ENCODE data around the gene ACOT7. TPM values are rescaled to one million over a fixed set of nuclear protein-coding genes. Genes with fewer than 3 reads are reported as not detected.

Gene ACOT7
- total RNA-seq, 2 donors from 2014 or later = 16.9 to 24.9 TPM

DNA sequence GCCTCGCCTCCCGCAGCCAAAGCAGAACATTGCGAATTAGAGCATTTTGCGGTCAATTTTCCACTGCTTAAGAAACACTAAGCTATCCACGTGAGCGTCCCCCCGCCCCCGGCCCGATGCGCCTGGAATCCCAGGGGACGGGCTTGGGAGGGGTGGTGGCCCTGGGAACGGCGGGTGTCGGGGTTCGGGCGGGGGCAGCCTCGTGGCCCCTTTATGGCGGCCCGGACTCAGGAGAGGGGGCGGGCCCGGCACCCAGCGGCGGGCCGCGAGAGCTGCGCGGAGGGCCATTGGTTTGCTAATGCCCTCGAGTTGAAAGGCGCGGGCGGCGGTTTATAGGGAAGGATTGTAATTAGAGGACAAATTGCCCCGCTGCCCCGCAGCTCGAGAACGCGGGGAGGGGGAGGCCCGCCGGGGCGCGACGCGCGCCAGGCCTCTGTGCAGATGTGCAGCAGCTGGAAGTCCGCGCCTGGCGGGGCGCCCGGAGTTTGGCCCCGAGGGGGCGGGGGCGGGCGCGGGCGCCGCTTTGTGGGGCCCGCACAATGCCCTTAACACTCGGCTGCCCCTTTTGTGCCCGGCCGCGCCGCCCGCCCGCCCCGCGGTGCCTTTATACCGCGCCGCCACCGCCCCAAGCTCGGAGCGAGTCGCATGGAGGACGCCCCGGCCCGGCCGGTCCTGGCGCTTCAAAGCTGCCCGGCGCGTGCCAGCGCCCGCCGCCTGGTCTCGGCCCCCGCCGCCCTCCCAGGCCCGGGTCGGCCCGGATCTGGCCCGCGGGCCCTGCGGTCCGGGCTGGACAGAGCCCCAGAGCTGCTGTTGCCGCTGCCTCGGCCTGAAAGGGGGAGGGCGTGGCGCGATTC is 151.5 kb downstream of the ACOT7 start:
- Histone ChIP-seq H3K27me3 (replicated peaks; ENCODE audit: insufficient read depth) (peaks cover 32% of the 10 kb centered on the region), H3K27ac (no peak overlapping the region), H3K4me1 (replicated peaks) (peaks cover 12% of the 10 kb centered on the region), H3K4me3 (peak overlapping the region in 1 of 2 donors; percentile 13), H3K36me3 (no peaks in the 10 kb centered on the region), H3K9me3 (no peaks in the 10 kb centered on the region)
- intact Hi-C loops (cut with DNase I) = loop anchor here (5.0 kb wide), 2 partner anchors 35 to 190 kb away; partner anchors contain the start of gene RNF207
- no peak for TF ChIP-seq CTCF (IDR thresholded peaks at IDR 0.05)
- no peak for TF ChIP-seq POLR2A (IDR thresholded peaks at IDR 0.05)
- no peak for TF ChIP-seq POLR2AphosphoS5 (IDR thresholded peaks at IDR 0.05)
- 1% methylated on average over 76 of the region's 99 CpGs for WGBS
- DNase-seq (ENCODE audit: low spot score) = no peak

- H3K9me3 ChIP-seq = no peaks in the 10 kb centered on the region
- no peak overlapping the region for H3K27ac ChIP-seq
- H3K4me1 ChIP-seq (replicated peaks) = peaks cover 12% of the 10 kb centered on the region
- DNase-seq (ENCODE audit: low spot score) = no peak
- WGBS = 29% methylated on average over 33 of the region's 33 CpGs
- TF ChIP-seq POLR2AphosphoS5 (IDR thresholded peaks at IDR 0.05) = no peak
- H3K36me3 ChIP-seq = no peaks in the 10 kb centered on the region
- peaks cover 32% of the 10 kb centered on the region for H3K27me3 ChIP-seq (replicated peaks; ENCODE audit: insufficient read depth)
- H3K4me3 ChIP-seq = no peak overlapping the region
- intact Hi-C loops (cut with DNase I) = loop anchor here (5.0 kb wide), 2 partner anchors 34 to 189 kb away; partner anchors contain the start of gene RNF207
Observed at GRCh38 chr1:6241107-6241886, 152.3 kb downstream of the ACOT7 start.

DNA sequence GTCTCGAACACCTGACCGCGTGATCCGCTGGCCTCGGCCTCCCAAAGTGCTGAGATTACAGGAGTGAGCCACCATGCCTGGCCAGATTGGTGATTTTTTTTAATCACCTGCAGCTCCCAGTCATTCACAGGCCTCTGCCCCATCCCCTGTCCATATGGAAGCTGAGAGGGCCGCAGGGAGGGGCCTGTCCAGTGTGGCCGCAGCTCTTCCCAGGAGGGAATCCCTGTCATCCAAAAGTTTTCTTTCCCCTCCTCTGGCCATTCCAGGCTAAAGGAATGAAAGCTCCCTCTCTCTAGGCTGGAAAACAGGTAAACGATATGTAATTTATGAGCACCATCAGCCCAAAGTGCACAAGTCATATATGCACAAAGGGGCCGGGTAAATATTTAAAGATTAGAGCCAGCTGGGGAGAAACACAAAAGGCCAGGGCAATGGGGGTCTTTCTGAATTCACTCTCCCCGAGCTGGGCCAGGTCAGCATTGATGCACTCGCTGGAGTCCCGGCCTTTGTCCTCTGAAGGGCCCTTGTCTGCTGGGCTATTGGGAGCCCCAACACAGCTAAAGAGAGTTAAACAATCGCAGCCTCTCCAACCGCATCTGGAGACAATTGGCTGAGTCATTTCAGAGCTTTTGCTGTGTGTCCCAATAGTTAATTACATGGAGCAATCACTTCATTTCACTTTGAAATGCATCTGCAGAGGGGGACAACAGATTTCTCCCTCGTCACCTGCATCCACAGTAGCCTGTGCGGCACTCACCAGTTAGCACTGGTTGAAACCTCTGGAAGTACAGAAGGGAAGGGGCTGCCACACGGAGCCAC is 153.4 kb downstream of the ACOT7 start:
- H3K36me3 ChIP-seq = no peaks in the 10 kb centered on the region
- H3K9me3 ChIP-seq = no peaks in the 10 kb centered on the region
- H3K27ac ChIP-seq = no peak overlapping the region
- H3K4me1 ChIP-seq (replicated peaks) = peaks cover 7% of the 10 kb centered on the region
- TF ChIP-seq POLR2A (IDR thresholded peaks at IDR 0.05) (no peak), POLR2AphosphoS5 (IDR thresholded peaks at IDR 0.05) (no peak), CTCF (IDR thresholded peaks at IDR 0.05) (no peak)
- H3K27me3 ChIP-seq (replicated peaks; ENCODE audit: insufficient read depth) = peaks cover 27% of the 10 kb centered on the region
- no peak overlapping the region for H3K4me3 ChIP-seq
- no peak for DNase-seq (ENCODE audit: low spot score)
- 65% methylated on average over 17 of the region's 17 CpGs for WGBS
- intact Hi-C loops (cut with DNase I) = loop anchor here (5.0 kb wide), 2 partner anchors 33 to 188 kb away; partner anchors contain the start of gene RNF207

DNA sequence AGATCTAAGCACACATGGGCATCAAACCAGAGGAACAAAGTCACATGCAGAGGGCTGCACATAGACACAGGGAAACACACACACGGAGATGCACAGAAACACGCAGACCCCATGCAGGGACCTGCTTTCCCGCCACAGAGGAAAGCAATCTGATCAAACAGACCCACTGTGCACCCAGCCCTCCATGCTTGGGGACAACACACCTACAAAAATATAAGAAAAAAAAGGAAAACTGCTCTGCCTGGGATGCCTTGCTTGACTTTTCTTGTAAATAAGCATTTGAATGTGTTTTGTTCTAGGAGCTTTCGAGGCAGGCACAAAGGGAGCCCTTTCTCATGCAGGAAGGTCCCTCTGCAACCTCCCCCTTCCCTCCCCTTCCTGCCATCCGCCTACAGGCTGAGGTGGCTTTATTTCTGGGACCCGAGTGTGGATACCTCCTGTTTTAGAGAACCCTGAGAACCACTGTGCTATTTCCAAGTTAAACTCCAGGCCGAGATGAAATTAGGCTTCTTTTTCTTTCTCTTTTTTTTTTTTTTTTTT is 154.3 kb downstream of the ACOT7 start:
- 47% methylated on average over 7 of the region's 7 CpGs for WGBS
- no peak for DNase-seq (ENCODE audit: low spot score)
- peaks cover 22% of the 10 kb centered on the region for H3K27me3 ChIP-seq (replicated peaks; ENCODE audit: insufficient read depth)
- TF ChIP-seq POLR2A (IDR thresholded peaks at IDR 0.05) (no peak), CTCF (IDR thresholded peaks at IDR 0.05) (no peak), POLR2AphosphoS5 (IDR thresholded peaks at IDR 0.05) (no peak)
- H3K36me3 ChIP-seq = no peaks in the 10 kb centered on the region
- peaks cover 13% of the 10 kb centered on the region for H3K4me1 ChIP-seq (replicated peaks)
- intact Hi-C loops (cut with DNase I) = no loop called here
- H3K9me3 ChIP-seq = no peaks in the 10 kb centered on the region
- no peak overlapping the region for H3K4me3 ChIP-seq
- no peak overlapping the region for H3K27ac ChIP-seq

Measured in prostate gland (tissue), 2 donors.